CD4-positive, alpha-beta T cell (primary cell): ENCODE results near the gene SYT17. TPM values are rescaled to one million over a fixed set of nuclear protein-coding genes. Genes with fewer than 3 reads are reported as not detected.

Source experiments
- ATAC-seq: fragments of 200-7000 bp; cut with Tn5 transposase; one replicate; pipeline ENCODE4 v1.10.0; 2022; ENCODE audit warnings: mild to moderate bottlenecking; ENCODE audit not compliant: poor library complexity
- CTCF ChIA-PET: fragments of 350-600 bp; sonication (Branson Sonifier 250); formaldehyde crosslinking; loops from one replicate; lab custom pipeline; 2021; ENCODE audit warnings: antibody characterized with exemption, inconsistent platforms; lab: Charles Lee
- POLR2A ChIA-PET: fragments of 350-600 bp; sonication (Branson Sonifier 250); formaldehyde crosslinking; loops from one replicate; lab custom pipeline; 2021; ENCODE audit warnings: antibody characterized with exemption, inconsistent platforms; lab: Charles Lee
- DNase-seq, 14 experiments: peaks; one replicate each; pipeline ENCODE4 v3.0.0-alpha.2; 2013 to 2020; ENCODE audit warnings: mixed read lengths in 2 of 14
- H3K27ac ChIP-seq, 2 donors: one replicate each; pipeline versions ENCODE4 v1.5.1 to v1.7.0; 2013; ENCODE audit warnings: low read length in 2 of 2, low read depth in 1 of 2, mild to moderate bottlenecking in 1 of 2
- H3K27me3 ChIP-seq, 2 experiments: 1 replicate in 1 of 2; 2 replicates in 1 of 2; pipeline versions ENCODE4 v1.6.1 to v1.7.0; 2013; ENCODE audit warnings: low read length in 2 of 2, control low read depth in 1 of 2, mild to moderate bottlenecking in 1 of 2, moderate library complexity in 1 of 2; ENCODE audit not compliant: insufficient read depth in 2 of 2, control insufficient read depth in 1 of 2
- H3K36me3 ChIP-seq: one replicate; pipeline ENCODE4 v1.6.1; 2013; ENCODE audit warnings: low read length, control low read depth; ENCODE audit not compliant: insufficient read depth
- H3K4me1 ChIP-seq: one replicate; pipeline ENCODE4 v1.6.1; 2013; ENCODE audit warnings: low read length, control low read depth; ENCODE audit not compliant: insufficient read depth
- H3K4me3 ChIP-seq: one replicate; pipeline ENCODE4 v1.5.1; 2013; ENCODE audit warnings: mild to moderate bottlenecking, low read length, moderate library complexity
- H3K9me3 ChIP-seq, 2 experiments: 1 replicate in 1 of 2; 2 replicates in 1 of 2; pipeline versions ENCODE4 v1.6.1 to v1.7.0; 2013; ENCODE audit warnings: low read length in 2 of 2, mild to moderate bottlenecking in 2 of 2, control low read depth in 1 of 2, moderate library complexity in 1 of 2; ENCODE audit not compliant: control insufficient read depth in 1 of 2, insufficient read depth in 1 of 2
- H3K27ac Mint-ChIP-seq: one replicate; pipeline ENCODE4 v1.8.0; 2020; ENCODE audit warnings: mixed read lengths
- H3K27me3 Mint-ChIP-seq: one replicate; pipeline ENCODE4 v1.8.0; 2021; ENCODE audit warnings: mixed read lengths
- H3K36me3 Mint-ChIP-seq: one replicate; pipeline ENCODE4 v1.8.0; 2021; ENCODE audit warnings: low read depth, mixed read lengths
- H3K4me1 Mint-ChIP-seq: one replicate; pipeline ENCODE4 v1.8.0; 2021; ENCODE audit warnings: low read depth, mixed read lengths
- H3K4me3 Mint-ChIP-seq: one replicate; pipeline ENCODE4 v1.8.0; 2020; ENCODE audit warnings: mild to moderate bottlenecking, mixed read lengths
- H3K9me3 Mint-ChIP-seq: one replicate; pipeline ENCODE4 v1.8.0; 2020; ENCODE audit warnings: mixed read lengths
- CTCF ChIP-seq: fragments of 200-600 bp; IDR thresholded peaks from one replicate; pipeline ENCODE4 v1.8.0; 2022; ENCODE audit warnings: antibody characterized with exemption, mild to moderate bottlenecking
- intact Hi-C, 2 experiments: fragments of 100-400 bp; cut with DNase I in 1 of 2; cut with micrococcal nuclease in 1 of 2; formaldehyde crosslinking; loops; one replicate each; pipeline versions ENCODE4 v1.15.1 to v1.9.0; 2023 to 2025; cut with DNase I, micrococcal nuclease
- total RNA-seq, 174 experiments: library from RNA in 2 of 174; stranded (reverse) in 2 of 174; gene quantifications; one replicate each; pipeline ENCODE4 v1.2.3 and lab custom pipeline; 2021 to 2026

SYT17 gene
- total RNA-seq, 2 experiments from 2014 or later: not detected

- Mint-ChIP-seq H3K4me3 (no peak overlapping the region), H3K36me3 (no peaks in the 10 kb centered on the region), H3K27ac (no peak overlapping the region), H3K27me3 (peaks cover 40% of the 10 kb centered on the region), H3K9me3 (peaks cover 2% of the 10 kb centered on the region), H3K4me1 (no peaks in the 10 kb centered on the region)
- Histone ChIP-seq H3K36me3 (no peaks in the 10 kb centered on the region), H3K4me1 (no peaks in the 10 kb centered on the region), H3K27ac (no peak overlapping the region), H3K27me3 (peaks cover 0 to 12% of the 10 kb centered on the region in 2 experiments), H3K4me3 (no peak overlapping the region), H3K9me3 (peaks cover 6% of the 10 kb centered on the region in 2 experiments)
- ChIA-PET CTCF (no interaction called here), POLR2A (no interaction called here)
- no peak for TF ChIP-seq CTCF
- DNase-seq (no peak), ATAC-seq (no peak)
- intact Hi-C loops: no loop called here
These were observed 20.9 kb upstream of the SYT17 start for GRCh38 chr16:19147126-19147525.

GRCh38 chr16:19147627-19148026 lies 20.4 kb upstream of the SYT17 start:
- CTCF ChIA-PET: no interaction called here
- H3K27ac Mint-ChIP-seq: no peak overlapping the region
- H3K27me3 ChIP-seq: peaks cover 0 to 14% of the 10 kb centered on the region in 2 experiments
- H3K27ac ChIP-seq: no peak overlapping the region
- H3K27me3 Mint-ChIP-seq: peaks cover 40% of the 10 kb centered on the region
- no peaks in the 10 kb centered on the region for H3K4me1 Mint-ChIP-seq
- DNase-seq (no peak), ATAC-seq (no peak)
- TF ChIP-seq CTCF: no peak
- H3K36me3 ChIP-seq: no peaks in the 10 kb centered on the region
- H3K4me1 ChIP-seq: no peaks in the 10 kb centered on the region
- H3K4me3 ChIP-seq: no peak overlapping the region
- H3K36me3 Mint-ChIP-seq: no peaks in the 10 kb centered on the region
- no peak overlapping the region for H3K4me3 Mint-ChIP-seq
- peaks cover 2% of the 10 kb centered on the region for H3K9me3 Mint-ChIP-seq
- intact Hi-C loops: no loop called here
- POLR2A ChIA-PET: no interaction called here
- H3K9me3 ChIP-seq: peaks cover 5 to 6% of the 10 kb centered on the region in 2 experiments

- Mint-ChIP-seq H3K9me3 (peaks cover 2% of the 10 kb centered on the region), H3K4me1 (no peaks in the 10 kb centered on the region), H3K4me3 (no peak overlapping the region), H3K27me3 (peaks cover 42% of the 10 kb centered on the region), H3K36me3 (no peaks in the 10 kb centered on the region), H3K27ac (no peak overlapping the region)
- intact Hi-C loops: no loop called here
- POLR2A ChIA-PET: no interaction called here
- Histone ChIP-seq H3K36me3 (no peaks in the 10 kb centered on the region), H3K27ac (no peak overlapping the region), H3K9me3 (peaks cover 3 to 6% of the 10 kb centered on the region in 2 experiments), H3K4me1 (no peaks in the 10 kb centered on the region), H3K27me3 (peaks cover 0 to 14% of the 10 kb centered on the region in 2 experiments), H3K4me3 (no peak overlapping the region)
- CTCF ChIA-PET: no interaction called here
- DNase-seq (no peak), ATAC-seq (no peak)
- no peak for TF ChIP-seq CTCF
These were observed 19.9 kb upstream of the SYT17 start for GRCh38 chr16:19148189-19148588.
